ENCODE data around the gene PIGP.
"Not testable (repeated sequence)": the region's sequence is repeated elsewhere in the genome, so short reads cannot be mapped to it uniquely, and the experiment has no call there.

The PIGP gene

DNA sequence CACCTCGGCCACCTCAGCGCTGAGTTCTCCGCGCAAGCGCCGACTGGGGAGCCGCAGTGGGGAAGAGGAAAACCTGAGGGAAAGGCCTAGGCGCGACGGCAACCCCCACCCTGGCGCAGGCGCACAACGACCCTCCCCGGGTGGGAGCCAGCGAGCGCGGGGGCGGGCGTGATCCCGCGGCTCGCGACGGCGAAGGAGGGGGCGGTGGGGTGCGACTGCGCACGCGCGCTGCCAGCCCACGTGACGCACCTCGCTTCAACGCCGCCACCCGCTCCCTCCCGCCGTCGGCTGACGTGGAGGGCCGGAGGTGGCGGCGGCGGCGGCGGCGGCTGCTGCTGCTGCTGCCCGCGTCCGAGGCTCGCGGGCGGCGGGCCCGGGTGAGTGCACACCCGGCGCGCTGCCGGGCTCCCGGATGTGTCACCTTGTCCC is at the start of gene PIGP, which contains the start of gene TTC3:
Gene PIGP (minus strand): TSS at position 84 of the 429 bp plus-strand sequence. CDS start 556 bp downstream, outside the sequence.
Gene TTC3 (plus strand): TSS at position 267 of the 429 bp plus-strand sequence. CDS start 14,004 bp downstream, outside the sequence.
- peak within 1 kb of the TSS; percentile 98 for H3K4me3 ChIP-seq (ENCODE audit: low read depth, low read length)
- TF ChIP-seq, protein P1, sequence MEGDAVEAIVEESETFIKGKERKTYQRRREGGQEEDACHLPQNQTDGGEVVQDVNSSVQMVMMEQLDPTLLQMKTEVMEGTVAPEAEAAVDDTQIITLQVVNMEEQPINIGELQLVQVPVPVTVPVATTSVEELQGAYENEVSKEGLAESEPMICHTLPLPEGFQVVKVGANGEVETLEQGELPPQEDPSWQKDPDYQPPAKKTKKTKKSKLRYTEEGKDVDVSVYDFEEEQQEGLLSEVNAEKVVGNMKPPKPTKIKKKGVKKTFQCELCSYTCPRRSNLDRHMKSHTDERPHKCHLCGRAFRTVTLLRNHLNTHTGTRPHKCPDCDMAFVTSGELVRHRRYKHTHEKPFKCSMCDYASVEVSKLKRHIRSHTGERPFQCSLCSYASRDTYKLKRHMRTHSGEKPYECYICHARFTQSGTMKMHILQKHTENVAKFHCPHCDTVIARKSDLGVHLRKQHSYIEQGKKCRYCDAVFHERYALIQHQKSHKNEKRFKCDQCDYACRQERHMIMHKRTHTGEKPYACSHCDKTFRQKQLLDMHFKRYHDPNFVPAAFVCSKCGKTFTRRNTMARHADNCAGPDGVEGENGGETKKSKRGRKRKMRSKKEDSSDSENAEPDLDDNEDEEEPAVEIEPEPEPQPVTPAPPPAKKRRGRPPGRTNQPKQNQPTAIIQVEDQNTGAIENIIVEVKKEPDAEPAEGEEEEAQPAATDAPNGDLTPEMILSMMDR (IDR thresholded peaks at IDR 0.05; ENCODE audit: borderline replicate concordance, insufficient read depth, low read depth, low read length) = no peak

DNA sequence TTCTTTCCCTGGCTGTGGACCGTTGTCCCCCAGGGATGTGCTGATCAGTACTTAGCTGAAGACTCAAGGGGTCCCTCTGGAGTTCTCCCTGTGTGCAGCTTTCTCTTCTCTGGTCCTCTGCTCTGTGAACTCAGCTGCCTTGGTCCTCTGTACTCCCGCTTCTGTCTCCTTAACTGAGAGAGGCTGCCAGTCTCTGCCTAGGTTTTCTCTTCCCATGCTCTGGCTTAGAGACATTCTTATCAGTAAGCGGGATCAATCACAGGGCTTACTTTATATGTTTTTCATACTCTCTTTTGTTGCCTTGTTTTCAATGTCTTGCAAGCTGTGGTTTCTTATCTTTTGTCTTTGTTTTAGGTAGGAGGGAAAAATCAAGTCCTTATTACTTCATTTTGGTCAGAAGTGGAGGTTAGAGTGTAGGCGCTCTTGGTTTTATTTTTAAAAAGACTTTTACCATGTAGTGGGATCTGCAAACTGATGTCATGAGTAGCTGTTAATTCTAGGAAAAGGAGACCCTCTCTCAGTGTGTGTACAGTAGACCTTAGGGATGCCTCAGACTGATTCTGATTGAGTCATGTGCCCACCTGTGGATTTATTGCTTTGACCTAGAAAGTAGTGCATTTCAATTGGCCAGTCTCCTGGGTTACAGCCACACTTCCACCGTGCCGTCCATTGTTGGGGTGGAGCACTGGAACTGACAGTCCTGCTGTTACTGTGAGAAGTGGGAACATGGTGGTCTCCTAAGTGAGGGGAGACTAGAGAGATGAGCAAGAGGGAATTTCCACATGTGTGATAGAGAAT is 46.7 kb upstream of the PIGP start:
- no peak overlapping the region for H3K4me3 ChIP-seq (ENCODE audit: low read depth, low read length)
- TF ChIP-seq, protein P1 (IDR thresholded peaks at IDR 0.05; ENCODE audit: borderline replicate concordance, insufficient read depth, low read depth, low read length) = no peak

DNA sequence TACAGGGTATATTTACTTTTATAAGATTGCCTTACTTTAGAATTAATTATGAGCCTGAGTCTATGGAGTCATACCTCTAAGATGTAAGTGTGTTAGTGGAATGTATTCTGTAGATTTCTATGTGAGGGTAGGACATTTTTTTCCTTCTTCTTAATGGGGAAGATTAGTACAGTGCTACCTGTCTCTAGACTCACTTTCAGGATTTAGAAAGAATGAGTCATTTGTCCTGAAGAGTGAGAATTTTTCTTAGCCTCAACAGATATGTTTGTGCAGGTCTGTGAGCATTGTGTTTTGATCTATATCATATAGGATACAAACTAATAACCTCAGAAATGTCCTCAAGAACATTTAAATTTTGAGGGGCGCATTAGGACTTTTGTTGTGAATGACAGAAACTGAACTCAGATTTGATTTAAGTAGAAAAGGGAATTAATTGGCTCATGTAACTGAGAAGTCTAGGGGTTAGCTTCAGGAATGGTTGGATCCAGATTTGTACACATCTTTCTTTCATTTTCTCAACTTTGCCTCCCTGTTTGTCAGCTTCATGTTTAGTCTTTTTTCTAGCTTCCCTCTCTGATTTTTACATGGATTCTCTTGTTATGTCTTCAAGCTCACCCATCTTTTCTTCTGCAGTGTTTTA is 45.4 kb upstream of the PIGP start:
- TF ChIP-seq, protein P1 (IDR thresholded peaks at IDR 0.05; ENCODE audit: borderline replicate concordance, insufficient read depth, low read depth, low read length) = no peak
- H3K4me3 ChIP-seq (ENCODE audit: low read depth, low read length) = no peak overlapping the region

DNA sequence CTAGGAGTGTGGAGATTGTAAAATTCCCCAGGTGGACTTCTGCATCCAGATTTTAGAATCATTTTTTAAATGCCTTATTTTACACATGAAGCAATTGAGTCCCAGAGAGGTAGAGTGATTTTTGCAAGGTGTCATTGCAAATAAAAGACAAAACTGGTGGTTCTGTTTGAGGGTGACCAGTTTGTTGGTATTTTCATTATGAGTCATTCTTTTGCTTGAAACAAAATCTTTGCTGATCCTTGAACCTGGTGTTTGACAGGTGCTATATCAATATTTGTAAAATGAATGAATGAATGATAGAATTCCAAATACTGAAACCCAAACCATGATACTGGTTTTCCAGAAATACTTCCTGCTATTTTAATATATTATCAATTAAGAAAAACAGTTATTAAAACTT is 44.3 kb upstream of the PIGP start:
- no peak overlapping the region for H3K4me3 ChIP-seq (ENCODE audit: low read depth, low read length)
- TF ChIP-seq, protein P1 (IDR thresholded peaks at IDR 0.05; ENCODE audit: borderline replicate concordance, insufficient read depth, low read depth, low read length) = no peak

DNA sequence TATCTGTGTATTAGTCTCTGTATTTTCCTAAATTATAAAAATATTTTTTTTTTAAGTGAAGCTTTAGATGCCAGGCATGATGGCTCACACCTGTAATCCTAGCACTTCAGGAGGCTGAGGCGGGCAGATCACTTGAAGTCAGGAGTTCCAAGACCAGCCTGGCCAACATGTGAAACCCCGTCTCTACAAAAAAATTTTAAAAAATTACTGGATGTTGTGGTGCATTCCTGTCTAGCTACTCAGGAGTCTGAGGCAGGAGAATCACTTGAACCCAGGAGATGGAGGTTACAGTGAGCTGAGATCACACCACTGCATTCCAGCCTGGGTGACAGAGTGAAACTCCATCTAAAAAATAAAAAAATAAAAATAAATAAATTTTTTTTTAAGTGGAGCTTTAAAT is 43.6 kb upstream of the PIGP start:
- not testable (repeated sequence) for H3K4me3 ChIP-seq (ENCODE audit: low read depth, low read length)

DNA sequence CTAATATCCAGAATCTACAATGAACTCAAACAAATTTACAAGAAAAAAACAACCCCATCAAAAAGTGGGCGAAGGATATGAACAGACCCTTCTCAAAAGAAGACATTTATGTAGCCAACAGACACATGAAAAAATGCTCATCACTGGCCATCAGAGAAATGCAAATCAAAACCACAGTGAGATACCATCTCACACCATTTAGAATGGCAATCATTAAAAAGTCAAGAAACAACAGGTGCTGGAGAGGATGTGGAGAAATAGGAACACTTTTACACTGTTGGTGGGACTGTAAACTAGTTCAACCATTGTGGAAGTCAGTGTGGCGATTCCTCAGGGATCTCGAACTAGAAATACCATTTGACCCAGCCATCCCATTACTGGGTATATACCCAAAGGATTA is 41.4 kb upstream of the PIGP start:
- H3K4me3 ChIP-seq (ENCODE audit: low read depth, low read length) = not testable (repeated sequence)

DNA sequence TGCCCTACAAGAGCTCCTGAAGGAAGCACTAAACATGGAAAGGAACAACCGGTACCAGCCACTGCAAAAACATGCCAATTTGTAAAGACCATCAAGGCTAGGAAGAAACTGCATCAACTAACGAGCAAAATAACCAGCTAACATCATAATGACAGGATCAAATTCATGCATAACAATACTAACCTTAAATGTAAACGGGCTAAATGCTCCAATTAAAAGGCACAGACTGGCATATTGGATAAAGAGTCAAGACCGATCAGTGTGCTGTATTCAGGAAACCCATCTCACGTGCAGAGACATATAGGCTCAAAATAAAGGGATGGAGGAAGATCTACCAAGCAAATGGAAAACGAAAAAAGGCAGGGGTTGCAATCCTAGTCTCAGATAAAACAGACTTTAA is 38.2 kb upstream of the PIGP start:
- H3K4me3 ChIP-seq (ENCODE audit: low read depth, low read length) = not testable (repeated sequence)

DNA sequence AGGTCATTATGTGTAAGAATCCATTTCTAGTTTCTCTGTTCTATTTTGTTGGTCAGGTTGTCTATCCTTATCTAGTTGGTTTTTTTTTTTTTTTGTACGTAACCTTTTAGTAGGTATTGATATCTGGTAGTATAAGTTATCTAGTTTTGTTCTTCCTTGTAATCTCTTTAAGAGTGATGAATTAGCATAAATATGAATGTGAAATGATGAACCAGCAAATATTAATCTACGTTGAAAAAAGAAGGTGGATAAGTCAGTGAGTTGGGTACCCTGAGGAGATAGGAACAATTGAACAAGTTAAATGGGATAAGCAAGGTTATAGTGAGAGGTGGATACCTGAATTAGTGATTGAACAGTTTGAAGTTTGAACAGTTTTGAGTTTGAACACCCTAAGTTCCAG is 34.1 kb upstream of the PIGP start:
- no peak overlapping the region for H3K4me3 ChIP-seq (ENCODE audit: low read depth, low read length)
- TF ChIP-seq, protein P1 (IDR thresholded peaks at IDR 0.05; ENCODE audit: borderline replicate concordance, insufficient read depth, low read depth, low read length) = no peak

DNA sequence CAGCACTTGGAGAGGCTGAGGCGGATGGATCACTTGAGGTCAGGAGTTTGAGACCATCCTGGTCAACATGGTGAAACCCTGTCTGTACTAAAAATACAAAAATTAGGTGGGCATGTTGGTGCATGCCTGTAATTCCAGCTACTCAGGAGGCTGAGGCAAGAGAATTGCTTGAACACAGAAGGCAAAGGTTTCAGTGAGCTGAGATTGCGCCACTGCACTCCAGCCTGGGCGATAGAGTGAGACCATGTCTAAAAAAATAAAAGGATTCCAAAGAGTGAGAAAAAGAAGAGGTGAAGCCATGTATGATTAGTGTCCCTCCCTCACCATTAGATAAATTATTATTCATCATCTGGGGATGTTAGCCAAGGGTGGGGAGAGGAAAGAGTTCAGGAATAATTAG is 29.9 kb upstream of the PIGP start:
- H3K4me3 ChIP-seq (ENCODE audit: low read depth, low read length) = not testable (repeated sequence)

Data from GM12875 (cell line).